Loucy (cell line): ENCODE results near the gene CCDC33.

Source experiments
- H2AFZ ChIP-seq: fragments of 200-600 bp; sonication (generic); 2 replicates; pipeline ENCODE4 v1.6.0; 2016; ENCODE audit warnings: antibody characterized with exemption, mild to moderate bottlenecking, low read length, moderate library complexity
- H3F3A ChIP-seq: fragments of 200-600 bp; 2 replicates; pipeline ENCODE4 v1.6.0; 2016; ENCODE audit warnings: antibody characterized with exemption, low read depth, mild to moderate bottlenecking
- H3K27me3 ChIP-seq: fragments of 200-600 bp; sonication (generic); 2 replicates; pipeline ENCODE4 v1.6.1; 2014; ENCODE audit warnings: low read length, mild to moderate bottlenecking; ENCODE audit not compliant: insufficient read depth, poor library complexity, severe bottlenecking
- H3K36me3 ChIP-seq: fragments of 200-600 bp; sonication (generic); 2 replicates; pipeline ENCODE4 v1.6.1; 2016; ENCODE audit warnings: low read length; ENCODE audit not compliant: insufficient read depth
- H3K4me1 ChIP-seq: fragments of 200-600 bp; sonication (generic); 2 replicates; pipeline ENCODE4 v1.5.1; 2014; ENCODE audit warnings: low read length, mild to moderate bottlenecking; ENCODE audit not compliant: insufficient read depth, poor library complexity, severe bottlenecking
- H3K4me2 ChIP-seq: fragments of 200-600 bp; sonication (generic); 2 replicates; pipeline ENCODE4 v1.6.0; 2014; ENCODE audit warnings: antibody characterized with exemption, low read length, low read depth, mild to moderate bottlenecking; ENCODE audit not compliant: poor library complexity, severe bottlenecking
- H3K4me3 ChIP-seq: fragments of 200-600 bp; sonication (generic); 2 replicates; pipeline ENCODE4 v1.5.1; 2014; ENCODE audit warnings: low read length, mild to moderate bottlenecking, mixed read lengths; ENCODE audit not compliant: poor library complexity, severe bottlenecking
- H3K79me2 ChIP-seq: fragments of 200-600 bp; sonication (generic); 2 replicates; pipeline ENCODE4 v1.6.1; 2014; ENCODE audit warnings: low read length; ENCODE audit not compliant: insufficient read depth
- H3K9ac ChIP-seq: fragments of 200-600 bp; sonication (generic); 2 replicates; pipeline ENCODE4 v1.6.0; 2014; ENCODE audit warnings: mild to moderate bottlenecking, low read depth, low read length, moderate library complexity; ENCODE audit not compliant: poor library complexity, severe bottlenecking
- H3K9me2 ChIP-seq: fragments of 200-600 bp; sonication (generic); replicated peaks from 2 replicates; pipeline ENCODE4 v1.6.1; 2016; ENCODE audit warnings: low read depth, low read length, mixed read lengths
- H3K9me3 ChIP-seq: fragments of 200-600 bp; sonication (generic); 2 replicates; pipeline ENCODE4 v1.6.1; 2014; ENCODE audit warnings: mild to moderate bottlenecking, antibody characterized with exemption, low read length, low read depth; ENCODE audit not compliant: insufficient read depth
- H4K20me1 ChIP-seq: fragments of 200-600 bp; sonication (generic); 2 replicates; pipeline ENCODE4 v1.6.0; 2014; ENCODE audit warnings: antibody characterized with exemption, low read length, mild to moderate bottlenecking; ENCODE audit not compliant: insufficient read depth, poor library complexity, severe bottlenecking
- CTCF ChIP-seq: fragments of 200-600 bp; sonication (generic); conservative IDR thresholded peaks from 2 replicates; pipeline ENCODE4 v1.5.1; 2014; ENCODE audit warnings: mild to moderate bottlenecking, antibody characterized with exemption, low read length
- EZH2phosphoT487 ChIP-seq: fragments of 200-600 bp; IDR thresholded peaks from 2 replicates; pipeline ENCODE4 v1.6.1; 2018; ENCODE audit warnings: antibody characterized with exemption, mild to moderate bottlenecking, moderate library complexity, borderline replicate concordance

The CCDC33 gene

GRCh38 chr15:74373731-74374647 lies 137.9 kb downstream of the CCDC33 start:
- Histone ChIP-seq H3K36me3 (no peaks in the 10 kb centered on the region), H3K9me2 (no peaks in the 10 kb centered on the region), H3K9me3 (no peaks in the 10 kb centered on the region), H3F3A (no peaks in the 10 kb centered on the region), H3K27me3 (no peaks in the 10 kb centered on the region), H3K9ac (peak overlapping the region; percentile 59), H3K4me1 (peaks cover 17% of the 10 kb centered on the region), H3K4me2 (peak overlapping the region; percentile 96), H3K79me2 (no peaks in the 10 kb centered on the region), H3K4me3 (peak overlapping the region; percentile 77), H2AFZ (peak overlapping the region; percentile 95), H4K20me1 (no peaks in the 10 kb centered on the region)
- TF ChIP-seq EZH2phosphoT487 = no peak
- peak; percentile 79 for TF ChIP-seq CTCF

GRCh38 chr15:74374648-74375302 lies 138.6 kb downstream of the CCDC33 start:
- peaks cover 17% of the 10 kb centered on the region for H3K4me1 ChIP-seq
- H3K4me2 ChIP-seq = peak overlapping the region; percentile 96
- TF ChIP-seq EZH2phosphoT487 (no peak), CTCF (no peak)
- peak overlapping the region; percentile 77 for H3K4me3 ChIP-seq
- no peaks in the 10 kb centered on the region for H3K27me3 ChIP-seq
- no peaks in the 10 kb centered on the region for H3K36me3 ChIP-seq
- H3F3A ChIP-seq = no peaks in the 10 kb centered on the region
- no peaks in the 10 kb centered on the region for H4K20me1 ChIP-seq
- no peaks in the 10 kb centered on the region for H3K9me3 ChIP-seq
- H2AFZ ChIP-seq = peak overlapping the region; percentile 58; the same call in 1 of the 2 replicates
- no peak overlapping the region for H3K9ac ChIP-seq
- H3K79me2 ChIP-seq = no peaks in the 10 kb centered on the region
- no peaks in the 10 kb centered on the region for H3K9me2 ChIP-seq

- Histone ChIP-seq H3K9me2 (no peaks in the 10 kb centered on the region), H3K4me2 (peak overlapping the region; percentile 96), H3K9me3 (no peaks in the 10 kb centered on the region), H3K79me2 (no peaks in the 10 kb centered on the region), H3F3A (no peaks in the 10 kb centered on the region), H3K4me3 (peak overlapping the region; percentile 77), H3K36me3 (no peaks in the 10 kb centered on the region), H2AFZ (peak overlapping the region; percentile 58; the same call in 1 of the 2 replicates), H3K9ac (no peak overlapping the region), H3K27me3 (no peaks in the 10 kb centered on the region), H4K20me1 (no peaks in the 10 kb centered on the region), H3K4me1 (peaks cover 17% of the 10 kb centered on the region)
- TF ChIP-seq EZH2phosphoT487 = no peak
- peak; percentile 93 for TF ChIP-seq CTCF
Measured at GRCh38 chr15:74375303-74375693, 139.2 kb downstream of the CCDC33 start.
